A673 (cell line): ENCODE results near the gene AHRR. TPM values are rescaled to one million over a fixed set of nuclear protein-coding genes. Genes with fewer than 3 reads are reported as not detected.

Source experiments
- BruUV-seq: library from RNA; stranded (reverse); fragments of 400-500 nt; replicated peaks from 2 replicates; lab custom pipeline; 2021; lab: Mats Ljungman, UMichigan
- CTCF ChIA-PET: fragments of 300-600 bp; sonication (Branson Sonifier 250); formaldehyde crosslinking; loops from one replicate; lab custom pipeline; 2022; ENCODE audit warnings: antibody characterized with exemption; lab: Charles Lee
- POLR2A ChIA-PET: fragments of 300-600 bp; sonication (Branson Sonifier 250); formaldehyde crosslinking; loops from one replicate; lab custom pipeline; 2022; ENCODE audit warnings: antibody characterized with exemption; ENCODE audit not compliant: low non-redundant PET; lab: Charles Lee
- DNase-seq: peaks from one replicate; pipeline ENCODE4 v3.0.0-alpha.2; 2015; ENCODE audit warnings: low spot score
- H3K27ac ChIP-seq: fragments of 200-600 bp; sonication (generic); 2 replicates; pipeline ENCODE4 v1.5.1; 2016; ENCODE audit warnings: mixed run types, low read depth, mild to moderate bottlenecking, mixed read lengths, antibody characterized with exemption, low read length; ENCODE audit not compliant: poor library complexity, severe bottlenecking
- H3K27me3 ChIP-seq: fragments of 200-600 bp; sonication (generic); replicated peaks from 2 replicates; pipeline ENCODE4 v1.6.1; 2017; ENCODE audit warnings: mixed run types, low read depth, mild to moderate bottlenecking, mixed read lengths, antibody characterized with exemption, low read length; ENCODE audit not compliant: insufficient read depth, poor library complexity
- H3K36me3 ChIP-seq: fragments of 200-600 bp; sonication (generic); 2 replicates; pipeline ENCODE4 v1.6.1; 2016; ENCODE audit warnings: mixed run types, mild to moderate bottlenecking, mixed read lengths, antibody characterized with exemption, low read length; ENCODE audit not compliant: insufficient read depth, poor library complexity, severe bottlenecking
- H3K4me1 ChIP-seq: fragments of 200-600 bp; sonication (generic); 2 replicates; pipeline ENCODE4 v1.6.1; 2017; ENCODE audit warnings: mixed run types, mild to moderate bottlenecking, mixed read lengths, antibody characterized with exemption, low read length; ENCODE audit not compliant: insufficient read depth, poor library complexity, severe bottlenecking
- H3K4me3 ChIP-seq: fragments of 200-600 bp; sonication (generic); 2 replicates; pipeline ENCODE4 v1.5.1; 2016; ENCODE audit warnings: low read depth, mixed run types, mild to moderate bottlenecking, mixed read lengths, low read length; ENCODE audit not compliant: poor library complexity, severe bottlenecking
- H3K9me3 ChIP-seq: fragments of 200-600 bp; sonication (generic); 2 replicates; pipeline ENCODE4 v1.6.1; 2016; ENCODE audit warnings: mixed run types, low read depth, mild to moderate bottlenecking, mixed read lengths, antibody characterized with exemption, low read length; ENCODE audit not compliant: poor library complexity, severe bottlenecking
- CTCF ChIP-seq: fragments of 300-800, 200-600 bp; sonication (generic); conservative IDR thresholded peaks from 2 replicates; pipeline ENCODE4 v1.5.1; 2017; ENCODE audit warnings: low read depth, mild to moderate bottlenecking, antibody characterized with exemption, low read length, moderate library complexity, mixed read lengths
- EZH2 ChIP-seq: fragments of 200-600 bp; sonication (generic); IDR thresholded peaks from 2 replicates; pipeline ENCODE4 v1.6.1; 2017; ENCODE audit warnings: borderline replicate concordance, low read depth, mild to moderate bottlenecking, mixed read lengths, antibody characterized with exemption, low read length; ENCODE audit not compliant: poor library complexity, severe bottlenecking
- intact Hi-C: fragments of 100-400 bp; cut with micrococcal nuclease; formaldehyde crosslinking; loops from one replicate; pipeline ENCODE4 v1.10.0; 2022; ENCODE audit not compliant: unreplicated experiment
- total RNA-seq: library from RNA; stranded (reverse); gene quantifications from 2 replicates; pipeline ENCODE4 v1.2.3, GENCODE V29; 2021

The AHRR gene
- total RNA-seq, 1 experiment from 2014 or later: 2.2 TPM

GRCh38 chr5:354581-355378, 33.3 kb downstream of the AHRR start:
- Histone ChIP-seq H3K27ac (no peak overlapping the region), H3K27me3 (no peaks in the 10 kb centered on the region), H3K9me3 (no peaks in the 10 kb centered on the region), H3K4me3 (no peak overlapping the region), H3K4me1 (no peaks in the 10 kb centered on the region), H3K36me3 (no peaks in the 10 kb centered on the region)
- POLR2A ChIA-PET: no interaction called here
- no peak for DNase-seq
- TF ChIP-seq EZH2 (no peak), CTCF (no peak)
- no TSS peak for BruUV-seq
- intact Hi-C loops: no loop called here
- CTCF ChIA-PET: no interaction called here

GRCh38 chr5:355379-355935, 33.9 kb downstream of the AHRR start:
- no peak for TF ChIP-seq CTCF
- no peak for TF ChIP-seq EZH2

GRCh38 chr5:355958-356357, 34.4 kb downstream of the AHRR start:
- no peaks in the 10 kb centered on the region for H3K4me1 ChIP-seq
- no peak for DNase-seq
- intact Hi-C loops: no loop called here
- BruUV-seq: no TSS peak
- no peaks in the 10 kb centered on the region for H3K36me3 ChIP-seq
- no peaks in the 10 kb centered on the region for H3K9me3 ChIP-seq
- TF ChIP-seq CTCF (no peak), EZH2 (no peak)
- H3K27ac ChIP-seq: no peak overlapping the region
- no peak overlapping the region for H3K4me3 ChIP-seq
- POLR2A ChIA-PET: no interaction called here
- CTCF ChIA-PET: no interaction called here
- H3K27me3 ChIP-seq: no peaks in the 10 kb centered on the region

More at GRCh38 chr5:355379-355935, 33.9 kb downstream of the AHRR start:
- no peak for DNase-seq
- ChIA-PET POLR2A (no interaction called here), CTCF (no interaction called here)
- no peaks in the 10 kb centered on the region for H3K27me3 ChIP-seq
- H3K9me3 ChIP-seq: no peaks in the 10 kb centered on the region
- H3K36me3 ChIP-seq: no peaks in the 10 kb centered on the region
- intact Hi-C loops: no loop called here
- no peaks in the 10 kb centered on the region for H3K4me1 ChIP-seq
- no TSS peak for BruUV-seq
- no peak overlapping the region for H3K4me3 ChIP-seq
- H3K27ac ChIP-seq: no peak overlapping the region
